ENCODE data around the gene FSHR. TPM values are rescaled to one million over a fixed set of nuclear protein-coding genes. Genes with fewer than 3 reads are reported as not detected.

Gene FSHR
- total and polyA plus RNA-seq, 2 of the 8 experiments (the other 6 are each of a cell fraction or from before 2014, with no cell fraction given), result not detected

- no peaks in the 10 kb centered on the region for H3K4me1 ChIP-seq (replicated peaks in 1 of 4; ENCODE audit: control insufficient read depth in 3 of 4, insufficient read depth in 4 of 4, low read length in 3 of 4)
- no peaks in the 10 kb centered on the region for H3K9me3 ChIP-seq (ENCODE audit: insufficient read depth in 2 of 2, low read depth in 1 of 2, low read length in 1 of 2)
- no peak for FAIRE-seq
- no peak overlapping the region for H2BK20ac ChIP-seq (ENCODE audit: low read length)
- no peak overlapping the region for H3K14ac ChIP-seq (ENCODE audit: insufficient read length)
- no peak overlapping the region for H2BK15ac ChIP-seq (ENCODE audit: low read length)
- H2BK5ac ChIP-seq (ENCODE audit: low read depth, low read length), result no peak overlapping the region
- WGBS, 2 experiments (ENCODE audit: extremely low coverage in 1 of 2, insufficient coverage in 1 of 2, insufficient read length in 1 of 2, insufficient replicate concordance in 2 of 2, low coverage in 1 of 2, low lambda C conversion rate in 2 of 2, missing lambda C conversion rate in 1 of 2), result 93% methylated on average over 2 of the region's 2 CpGs; no CpG with 5 or more reads in 1 of the 2 experiments
- H3K27ac ChIP-seq (ENCODE audit: low read depth, low read length), result no peak overlapping the region
- no peak overlapping the region for H4K8ac ChIP-seq (ENCODE audit: extremely low read depth, insufficient read depth, low read length)
- H4K91ac ChIP-seq (replicated peaks; ENCODE audit: insufficient read length, low read length), result no peak overlapping the region
- H2AK5ac ChIP-seq (ENCODE audit: low read depth, low read length), result no peak overlapping the region
- no peaks in the 10 kb centered on the region for H3K79me2 ChIP-seq (ENCODE audit: control insufficient read depth in 1 of 2, insufficient read depth in 2 of 2, low read length in 2 of 2)
- H3K18ac ChIP-seq (ENCODE audit: extremely low read depth, low read length), result no peak overlapping the region
- H3K79me1 ChIP-seq (ENCODE audit: low read depth, low read length), result no peaks in the 10 kb centered on the region
- H3K4me2 ChIP-seq (ENCODE audit: insufficient read depth in 1 of 2, low read depth in 2 of 2, low read length in 2 of 2), result no peak overlapping the region
- no peak overlapping the region for H3K4me3 ChIP-seq (ENCODE audit: extremely low read depth in 1 of 4, insufficient read depth in 2 of 4, low read depth in 3 of 4, low read length in 4 of 4)
- no peak overlapping the region for H3K56ac ChIP-seq (replicated peaks; ENCODE audit: insufficient read length, low read depth, low read length)
- H4K20me1 ChIP-seq (replicated peaks in 1 of 2; ENCODE audit: control insufficient read depth in 1 of 2, insufficient read depth in 2 of 2, low read length in 2 of 2), result no peaks in the 10 kb centered on the region
- H2AFZ ChIP-seq (ENCODE audit: low read length), result no peak overlapping the region
- no peak overlapping the region for H2BK120ac ChIP-seq (replicated peaks; ENCODE audit: low read depth, low read length)
- no peak overlapping the region for H2BK12ac ChIP-seq (ENCODE audit: low read depth, low read length)
- no peak overlapping the region for H4K5ac ChIP-seq (ENCODE audit: insufficient read length, low read depth, low read length)
- no peak overlapping the region for H3K4ac ChIP-seq (replicated peaks; ENCODE audit: insufficient read length, low read depth, low read length)
- DNase-seq (ENCODE audit: low read depth in 1 of 2, low spot score in 2 of 2), result no peak
- no peak overlapping the region for H3K23ac ChIP-seq (ENCODE audit: insufficient read length)
- CTCF ChIA-PET (ENCODE audit: partially characterized antibody), result interaction anchor here (0.6 to 2.2 kb wide), 4 partner anchors 9 to 106 kb away, joined by 3 to 9 read pairs (median 3); no protein-coding TSS in a partner anchor
- POLR2A ChIA-PET (ENCODE audit: partially characterized antibody), result no interaction called here
- no peaks in the 10 kb centered on the region for H3K27me3 ChIP-seq (replicated peaks in 1 of 4; ENCODE audit: control insufficient read depth in 3 of 4, extremely low read depth in 1 of 4, insufficient read depth in 3 of 4, low read length in 3 of 4)
- no peaks in the 10 kb centered on the region for H3K23me2 ChIP-seq (ENCODE audit: low read depth, low read length)
- H3K36me3 ChIP-seq (ENCODE audit: control insufficient read depth in 2 of 4, insufficient read depth in 4 of 4, low read length in 3 of 4), result no peaks in the 10 kb centered on the region; a peak in 1 of 8 replicates
- no peak overlapping the region for H3K9ac ChIP-seq (replicated peaks in 1 of 4; ENCODE audit: extremely low read depth in 1 of 4, low read depth in 3 of 4, low read length in 3 of 4)
- TF ChIP-seq HDAC2 (IDR thresholded peaks at IDR 0.05; ENCODE audit: borderline replicate concordance in 1 of 2, low read depth in 2 of 2, low read length in 2 of 2) (no peak), CBX5 (IDR thresholded peaks at IDR 0.05; ENCODE audit: low read depth, low read length) (no peak), MAFK (IDR thresholded peaks at IDR 0.05; ENCODE audit: low read depth, low read length) (no peak), TEAD4 (IDR thresholded peaks at IDR 0.05; ENCODE audit: low read depth, low read length) (no peak), KDM4A (IDR thresholded peaks at IDR 0.05; ENCODE audit: low read depth, low read length, severe bottlenecking) (no peak), EP300 (IDR thresholded peaks at IDR 0.05; ENCODE audit: borderline replicate concordance in 1 of 2, low read depth in 2 of 2, low read length in 2 of 2) (no peak), EZH2 (IDR thresholded peaks at IDR 0.05; ENCODE audit: low read depth, low read length, severe bottlenecking) (no peak), KDM5A (IDR thresholded peaks at IDR 0.05; ENCODE audit: low read length) (no peak), SAP30 (IDR thresholded peaks at IDR 0.05; ENCODE audit: insufficient read depth, insufficient replicate concordance, low read length) (no peak), BRCA1 (IDR thresholded peaks at IDR 0.05; ENCODE audit: low read depth, low read length) (no peak), YY1 (IDR thresholded peaks at IDR 0.05; ENCODE audit: low read depth, low read length) (no peak), PHF8 (conservative IDR thresholded peaks at IDR 0.05; ENCODE audit: low read depth, low read length) (no peak), CHD1 (IDR thresholded peaks at IDR 0.05; ENCODE audit: low read depth, low read length) (no peak)
These were observed 101.2 kb downstream of the FSHR start for GRCh38 chr2:49053156-49053555.
